ENCODE results near the gene SCARF2. TPM values are rescaled to one million over a fixed set of nuclear protein-coding genes. Genes with fewer than 3 reads are reported as not detected.

SCARF2 gene
- total RNA-seq, 2 experiments from 2014 or later, result 1.1 to 1.2 TPM

- Mint-ChIP-seq H3K4me1 (peaks cover 13% of the 10 kb centered on the region), H3K36me3 (ENCODE audit: low read depth) (peaks cover 11% of the 10 kb centered on the region), H3K4me3 (no peak overlapping the region), H3K27ac (no peak overlapping the region), H3K9me3 (no peaks in the 10 kb centered on the region), H3K27me3 (no peaks in the 10 kb centered on the region)
- ChIA-PET CTCF (no interaction called here), POLR2A (no interaction called here)
- DNase-seq, result no peak
Measured at GRCh38 chr22:20404881-20405280, 32.7 kb downstream of the SCARF2 start.

- ChIA-PET POLR2A (no interaction called here), CTCF (interaction anchor here (2.0 to 2.1 kb wide), 2 partner anchors 10 to 14 kb away, joined by 5 to 7 read pairs; partner anchors contain the start of gene ZNF74)
- no peak for DNase-seq
- H3K4me3 Mint-ChIP-seq, result no peak overlapping the region
- no peaks in the 10 kb centered on the region for H3K27me3 Mint-ChIP-seq
- H3K4me1 Mint-ChIP-seq, result peaks cover 14% of the 10 kb centered on the region
- H3K36me3 Mint-ChIP-seq (ENCODE audit: low read depth), result peaks cover 11% of the 10 kb centered on the region
- H3K27ac Mint-ChIP-seq, result peak overlapping the region; percentile 6
- no peaks in the 10 kb centered on the region for H3K9me3 Mint-ChIP-seq
Measured at GRCh38 chr22:20403779-20404140, 33.9 kb downstream of the SCARF2 start.

DNA sequence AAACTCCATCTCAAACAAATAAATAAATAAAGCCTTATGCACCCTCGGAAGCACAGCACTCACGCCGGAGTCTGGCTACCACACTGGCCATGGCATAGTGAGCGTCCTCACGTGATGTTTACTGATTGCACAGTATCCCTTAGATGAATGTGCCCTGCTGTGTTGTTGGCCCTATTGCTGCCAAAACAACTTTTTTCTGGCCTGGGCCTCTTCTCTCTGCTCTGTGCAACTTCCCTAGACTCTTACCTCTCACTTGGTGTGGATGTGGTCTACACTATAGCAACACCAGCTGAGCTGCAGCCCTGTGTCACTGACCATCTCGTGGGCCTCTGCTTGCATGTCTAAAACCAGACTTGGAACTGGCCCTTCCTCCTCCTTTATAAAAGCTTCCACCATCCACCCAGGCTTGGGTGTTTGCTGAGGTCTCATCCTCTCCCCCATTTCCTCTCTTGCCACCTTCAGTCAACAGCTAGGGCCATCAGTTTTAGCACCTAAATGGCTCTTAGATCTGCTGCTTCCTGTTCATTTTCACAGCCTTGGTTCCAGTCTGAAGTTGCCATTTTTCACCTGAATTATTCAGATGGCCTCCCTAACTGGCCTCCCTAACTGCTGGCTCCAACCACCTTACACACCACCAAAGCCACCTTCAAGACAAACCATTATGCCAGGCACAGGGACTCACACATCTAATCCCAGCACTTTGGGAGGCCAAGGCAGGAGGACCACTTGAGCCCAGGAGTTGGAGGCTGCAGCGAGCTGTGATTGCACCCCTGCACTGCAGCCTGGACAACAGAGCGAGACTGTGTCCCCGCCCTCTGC, 34.5 kb downstream of the SCARF2 start:
- H3K27ac Mint-ChIP-seq, result peak overlapping the region; percentile 71
- H3K9me3 Mint-ChIP-seq, result no peaks in the 10 kb centered on the region
- peaks cover 11% of the 10 kb centered on the region for H3K36me3 Mint-ChIP-seq (ENCODE audit: low read depth)
- no peak overlapping the region for H3K4me3 Mint-ChIP-seq
- no peaks in the 10 kb centered on the region for H3K27me3 Mint-ChIP-seq
- CTCF ChIA-PET, result interaction anchor here (0.6 to 2.1 kb wide), 3 partner anchors 9 to 134 kb away, joined by 4 to 7 read pairs (median 5); partner anchors contain the start of gene ZNF74
- POLR2A ChIA-PET, result no interaction called here
- DNase-seq, result no peak
- H3K4me1 Mint-ChIP-seq, result peaks cover 16% of the 10 kb centered on the region

DNA sequence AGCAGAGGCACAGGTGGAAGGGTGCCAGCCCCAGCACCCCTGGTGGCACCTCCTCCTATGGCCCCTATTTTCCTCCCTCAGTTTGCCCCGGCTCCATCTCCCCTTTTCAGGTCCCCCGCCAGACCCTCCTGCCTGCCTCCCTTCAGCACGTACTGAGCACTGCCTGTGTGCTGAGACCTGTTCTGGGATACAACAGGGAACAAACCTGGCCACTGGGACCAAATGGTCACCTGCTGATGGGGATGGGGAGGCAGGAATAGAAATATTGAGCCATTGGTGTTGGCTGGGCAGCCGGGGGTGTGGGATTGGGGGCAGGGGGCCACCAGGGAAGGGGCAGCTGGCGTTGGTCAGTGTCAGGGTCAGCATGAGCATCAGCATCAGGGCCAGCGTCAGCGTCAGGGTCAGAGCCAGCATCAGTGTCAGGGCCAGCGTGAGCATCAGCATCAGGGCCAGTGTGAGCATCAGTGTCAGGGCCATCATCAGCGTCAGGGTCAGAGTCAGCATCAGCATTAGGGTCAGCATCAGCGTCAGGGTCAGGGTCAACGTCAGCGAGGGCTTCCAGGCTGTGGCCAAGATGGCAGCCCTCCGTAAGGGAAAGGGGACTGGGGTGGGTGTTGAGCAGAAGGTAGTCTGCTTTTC, 36.1 kb downstream of the SCARF2 start:
- ChIA-PET POLR2A (no interaction called here), CTCF (no interaction called here)
- no peak overlapping the region for H3K4me3 Mint-ChIP-seq
- DNase-seq, result no peak
- peaks cover 21% of the 10 kb centered on the region for H3K4me1 Mint-ChIP-seq
- H3K9me3 Mint-ChIP-seq, result no peaks in the 10 kb centered on the region
- no peaks in the 10 kb centered on the region for H3K27me3 Mint-ChIP-seq
- H3K27ac Mint-ChIP-seq, result no peak overlapping the region
- peaks cover 8% of the 10 kb centered on the region for H3K36me3 Mint-ChIP-seq (ENCODE audit: low read depth)

DNA sequence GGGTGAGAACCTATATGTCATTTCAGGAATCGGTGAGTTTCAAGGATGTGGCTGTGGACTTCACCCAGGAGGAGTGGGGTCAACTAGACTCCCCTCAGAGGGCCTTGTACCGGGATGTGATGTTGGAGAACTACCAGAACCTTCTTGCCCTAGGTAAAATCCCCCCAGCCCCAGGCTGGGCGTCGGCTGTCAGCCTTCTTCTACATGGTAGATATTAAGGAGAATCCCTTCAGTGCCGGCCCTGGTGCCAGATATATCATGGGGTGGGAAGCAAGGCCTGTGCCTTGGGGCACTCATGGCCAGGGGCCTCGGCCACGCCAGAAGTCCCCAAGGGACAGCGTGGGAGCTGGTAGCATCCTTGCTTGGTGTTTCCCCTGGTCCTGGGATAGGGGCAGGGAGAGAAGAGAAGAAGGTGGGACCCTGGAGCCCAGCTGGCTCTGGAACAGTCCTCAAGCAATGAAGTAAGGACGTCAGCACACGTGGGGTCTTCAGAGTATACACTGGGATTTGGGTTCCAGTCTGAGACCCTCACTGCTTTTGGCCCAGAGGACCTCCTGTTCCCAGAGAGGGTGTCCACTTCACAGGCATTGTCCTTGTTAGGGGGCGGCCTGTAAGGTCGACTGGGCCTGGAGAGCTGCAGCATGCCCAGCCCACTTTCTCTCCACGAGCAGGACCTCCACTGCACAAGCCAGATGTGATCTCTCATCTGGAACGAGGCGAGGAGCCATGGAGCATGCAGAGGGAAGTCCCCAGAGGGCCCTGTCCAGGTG, 36.8 kb downstream of the SCARF2 start:
- POLR2A ChIA-PET, result no interaction called here
- H3K4me3 Mint-ChIP-seq, result no peak overlapping the region
- no peaks in the 10 kb centered on the region for H3K9me3 Mint-ChIP-seq

DNA sequence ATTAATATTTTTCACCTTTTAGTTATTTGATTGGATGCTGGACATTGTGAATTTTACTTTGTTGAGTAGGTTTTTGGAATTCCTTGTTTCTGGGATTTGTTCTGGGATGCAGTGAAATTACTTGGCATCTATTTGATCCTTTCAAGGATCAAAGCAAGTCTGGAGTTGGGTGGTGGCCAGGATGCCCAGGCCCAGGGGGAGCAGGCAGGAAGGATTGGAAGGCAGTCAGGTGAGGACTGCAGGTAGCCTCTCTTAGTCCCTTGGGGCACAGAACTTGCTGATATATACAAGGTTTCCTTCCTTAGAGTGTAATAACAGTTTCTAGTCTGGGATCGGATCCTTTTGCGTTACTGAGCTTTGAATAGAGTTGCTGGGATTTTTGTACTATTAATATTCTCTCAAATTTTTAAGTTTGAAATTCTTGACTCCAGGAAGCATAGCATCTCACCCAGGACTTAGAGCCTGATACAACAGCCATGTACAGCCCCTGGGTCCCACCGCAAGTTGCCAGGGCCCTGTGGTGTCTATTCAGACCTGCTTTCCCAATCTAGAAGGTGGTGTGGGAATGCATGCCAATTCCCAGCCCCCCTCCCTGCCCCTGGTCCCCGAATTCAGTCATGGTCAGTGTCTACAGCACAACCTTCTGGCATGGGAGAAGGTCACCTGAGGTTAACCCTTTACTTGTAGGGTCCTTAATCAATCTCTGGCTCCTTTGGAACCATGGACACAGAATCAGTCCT, 37.6 kb downstream of the SCARF2 start:
- no peaks in the 10 kb centered on the region for H3K27me3 Mint-ChIP-seq
- CTCF ChIA-PET, result no interaction called here
- POLR2A ChIA-PET, result no interaction called here
- no peak overlapping the region for H3K4me3 Mint-ChIP-seq
- H3K4me1 Mint-ChIP-seq, result peaks cover 35% of the 10 kb centered on the region
- no peak for DNase-seq
- no peak overlapping the region for H3K27ac Mint-ChIP-seq
- H3K9me3 Mint-ChIP-seq, result no peaks in the 10 kb centered on the region
- H3K36me3 Mint-ChIP-seq (ENCODE audit: low read depth), result peaks cover 8% of the 10 kb centered on the region

More for the DNA sequence above, 36.8 kb downstream of the SCARF2 start:
- H3K27me3 Mint-ChIP-seq, result no peaks in the 10 kb centered on the region
- CTCF ChIA-PET, result no interaction called here
- DNase-seq, result no peak
- H3K4me1 Mint-ChIP-seq, result peaks cover 28% of the 10 kb centered on the region
- H3K27ac Mint-ChIP-seq, result no peak overlapping the region
- peaks cover 8% of the 10 kb centered on the region for H3K36me3 Mint-ChIP-seq (ENCODE audit: low read depth)

DNA sequence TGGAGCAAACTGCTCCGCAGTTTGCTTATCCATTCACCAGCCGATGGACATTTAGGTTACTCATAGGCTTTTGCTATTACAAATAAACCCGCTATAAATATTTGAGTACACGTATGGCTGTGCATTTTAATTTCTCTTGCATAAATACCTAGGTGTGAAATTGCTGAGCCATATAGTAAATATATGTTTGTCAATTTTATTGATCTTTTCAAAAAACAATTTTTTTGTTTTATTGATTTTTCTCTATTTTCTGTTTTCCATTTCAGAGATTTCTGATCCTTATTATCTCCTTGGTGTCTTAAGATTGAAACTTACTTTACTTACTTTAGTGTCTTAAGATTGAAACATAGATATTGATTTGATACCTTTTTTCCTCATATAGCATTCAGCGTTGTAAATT, 39.2 kb downstream of the SCARF2 start:
- CTCF ChIA-PET, result no interaction called here

DNA sequence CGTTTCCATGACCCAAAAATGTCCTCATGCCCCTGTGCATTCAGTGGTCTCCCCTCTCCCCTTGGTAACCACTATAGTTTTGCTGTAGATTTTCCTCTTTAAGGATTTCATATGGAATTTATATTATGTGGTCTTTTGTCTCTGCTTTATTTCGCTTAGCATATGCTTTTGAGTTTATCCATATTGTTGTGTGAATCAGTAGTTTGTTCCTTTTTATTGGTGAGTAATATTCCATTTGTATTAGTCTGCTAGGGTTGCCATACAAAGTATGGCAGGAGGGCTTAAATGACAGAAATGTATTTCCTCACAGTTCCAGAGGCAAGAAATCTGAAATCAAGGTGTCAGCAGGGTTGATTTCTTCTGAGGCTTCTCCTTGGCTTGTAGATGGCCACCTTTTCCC, 40.1 kb downstream of the SCARF2 start:
- POLR2A ChIA-PET, result no interaction called here

More for the DNA sequence above, 39.2 kb downstream of the SCARF2 start:
- no peak for DNase-seq
- Mint-ChIP-seq H3K27me3 (no peaks in the 10 kb centered on the region), H3K27ac (no peak overlapping the region), H3K4me1 (peaks cover 37% of the 10 kb centered on the region), H3K9me3 (no peaks in the 10 kb centered on the region), H3K36me3 (ENCODE audit: low read depth) (peaks cover 8% of the 10 kb centered on the region), H3K4me3 (no peak overlapping the region)
- POLR2A ChIA-PET, result no interaction called here

DNA sequence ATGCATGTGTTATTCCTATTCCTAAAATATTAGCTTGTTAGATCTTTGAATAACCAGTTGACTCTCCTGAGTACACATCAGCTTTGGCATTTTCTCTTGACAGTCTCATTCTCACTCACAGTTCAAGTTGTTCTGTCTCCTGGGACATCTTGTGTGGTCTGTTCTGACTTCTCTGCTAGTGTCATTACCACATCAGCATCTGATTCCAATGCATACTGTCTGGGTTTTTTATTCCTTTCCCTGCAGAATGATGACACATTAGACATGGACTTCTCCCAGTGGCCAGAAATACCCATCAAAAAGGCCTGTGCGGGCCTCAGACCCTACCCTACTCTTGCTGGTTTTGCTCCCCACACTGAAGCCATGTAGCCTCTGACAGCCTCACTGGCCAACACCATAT, 41.0 kb downstream of the SCARF2 start:
- no peak for DNase-seq
- H3K36me3 Mint-ChIP-seq (ENCODE audit: low read depth), result peaks cover 2% of the 10 kb centered on the region

More for the DNA sequence above, 40.1 kb downstream of the SCARF2 start:
- no peak overlapping the region for H3K27ac Mint-ChIP-seq
- H3K36me3 Mint-ChIP-seq (ENCODE audit: low read depth), result peaks cover 2% of the 10 kb centered on the region
- H3K9me3 Mint-ChIP-seq, result no peaks in the 10 kb centered on the region
- no peak overlapping the region for H3K4me3 Mint-ChIP-seq
- H3K27me3 Mint-ChIP-seq, result no peaks in the 10 kb centered on the region
- H3K4me1 Mint-ChIP-seq, result peaks cover 32% of the 10 kb centered on the region
- CTCF ChIA-PET, result interaction anchor here (0.6 kb wide), 1 partner anchor 21 kb away, joined by 3 read pairs; no protein-coding TSS in a partner anchor
- no peak for DNase-seq

GRCh38 chr22:20395907-20396287, 41.7 kb downstream of the SCARF2 start:
- peak overlapping the region; percentile 82 for H3K4me3 Mint-ChIP-seq
- no peaks in the 10 kb centered on the region for H3K9me3 Mint-ChIP-seq
- no peak for DNase-seq
- CTCF ChIA-PET, result interaction anchor here (1.4 kb wide), 1 partner anchor 12 kb away, joined by 3 read pairs; no protein-coding TSS in a partner anchor
- H3K27ac Mint-ChIP-seq, result no peak overlapping the region
- H3K36me3 Mint-ChIP-seq (ENCODE audit: low read depth), result peaks cover 2% of the 10 kb centered on the region
- no peaks in the 10 kb centered on the region for H3K27me3 Mint-ChIP-seq
- POLR2A ChIA-PET, result no interaction called here
- peaks cover 32% of the 10 kb centered on the region for H3K4me1 Mint-ChIP-seq

More for the DNA sequence above, 41.0 kb downstream of the SCARF2 start:
- Mint-ChIP-seq H3K27me3 (no peaks in the 10 kb centered on the region), H3K4me3 (no peak overlapping the region), H3K9me3 (no peaks in the 10 kb centered on the region), H3K4me1 (peaks cover 32% of the 10 kb centered on the region), H3K27ac (no peak overlapping the region)
- CTCF ChIA-PET, result interaction anchor here (0.6 kb wide), 1 partner anchor 22 kb away, joined by 3 read pairs; no protein-coding TSS in a partner anchor
- POLR2A ChIA-PET, result no interaction called here

DNA sequence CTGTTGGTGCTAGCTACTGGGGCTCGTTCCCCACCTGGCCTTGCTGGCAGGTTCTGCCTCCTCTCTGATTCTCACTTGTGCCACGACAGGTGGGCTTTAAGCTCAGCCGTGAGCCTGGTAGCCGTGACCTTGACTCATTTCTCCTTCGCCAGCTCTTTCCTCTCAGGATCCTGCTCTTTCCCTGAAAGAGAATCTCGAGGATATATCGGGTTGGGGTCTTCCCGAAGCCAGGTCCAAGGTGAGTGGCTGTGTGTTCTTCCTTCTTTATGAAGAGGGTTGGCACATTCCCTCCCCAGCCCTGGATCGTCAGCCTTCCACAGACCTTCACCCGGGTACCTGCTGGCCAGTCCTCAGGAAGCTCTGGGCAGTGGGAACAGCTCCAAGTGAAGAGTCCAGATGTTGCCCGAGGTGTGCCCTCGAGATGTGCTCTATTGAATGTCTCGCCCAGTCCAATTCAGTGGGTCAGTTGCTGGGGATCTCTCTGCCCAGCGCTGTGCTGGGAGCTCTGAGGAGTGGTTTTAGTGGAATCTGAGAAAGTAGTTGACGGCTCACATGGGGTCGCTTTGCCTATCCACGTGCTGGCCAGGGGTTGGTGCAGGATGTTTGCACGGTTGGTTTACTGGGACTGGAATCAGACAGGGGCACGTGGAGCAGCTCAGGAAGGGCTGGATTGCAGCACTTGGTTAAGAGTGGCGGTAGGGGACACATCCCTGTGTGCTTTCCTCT, 42.3 kb downstream of the SCARF2 start:
- POLR2A ChIA-PET, result no interaction called here
- Mint-ChIP-seq H3K27me3 (no peaks in the 10 kb centered on the region), H3K36me3 (ENCODE audit: low read depth) (peaks cover 2% of the 10 kb centered on the region), H3K4me1 (peaks cover 32% of the 10 kb centered on the region), H3K4me3 (peak overlapping the region; percentile 82), H3K9me3 (no peaks in the 10 kb centered on the region), H3K27ac (no peak overlapping the region)
- CTCF ChIA-PET, result interaction anchor here (0.6 to 1.4 kb wide), 3 partner anchors 12 to 91 kb away, joined by 3 read pairs; no protein-coding TSS in a partner anchor
- DNase-seq, result no peak
